ENCODE measurements around the gene SLCO3A1.

The SLCO3A1 gene

DNA sequence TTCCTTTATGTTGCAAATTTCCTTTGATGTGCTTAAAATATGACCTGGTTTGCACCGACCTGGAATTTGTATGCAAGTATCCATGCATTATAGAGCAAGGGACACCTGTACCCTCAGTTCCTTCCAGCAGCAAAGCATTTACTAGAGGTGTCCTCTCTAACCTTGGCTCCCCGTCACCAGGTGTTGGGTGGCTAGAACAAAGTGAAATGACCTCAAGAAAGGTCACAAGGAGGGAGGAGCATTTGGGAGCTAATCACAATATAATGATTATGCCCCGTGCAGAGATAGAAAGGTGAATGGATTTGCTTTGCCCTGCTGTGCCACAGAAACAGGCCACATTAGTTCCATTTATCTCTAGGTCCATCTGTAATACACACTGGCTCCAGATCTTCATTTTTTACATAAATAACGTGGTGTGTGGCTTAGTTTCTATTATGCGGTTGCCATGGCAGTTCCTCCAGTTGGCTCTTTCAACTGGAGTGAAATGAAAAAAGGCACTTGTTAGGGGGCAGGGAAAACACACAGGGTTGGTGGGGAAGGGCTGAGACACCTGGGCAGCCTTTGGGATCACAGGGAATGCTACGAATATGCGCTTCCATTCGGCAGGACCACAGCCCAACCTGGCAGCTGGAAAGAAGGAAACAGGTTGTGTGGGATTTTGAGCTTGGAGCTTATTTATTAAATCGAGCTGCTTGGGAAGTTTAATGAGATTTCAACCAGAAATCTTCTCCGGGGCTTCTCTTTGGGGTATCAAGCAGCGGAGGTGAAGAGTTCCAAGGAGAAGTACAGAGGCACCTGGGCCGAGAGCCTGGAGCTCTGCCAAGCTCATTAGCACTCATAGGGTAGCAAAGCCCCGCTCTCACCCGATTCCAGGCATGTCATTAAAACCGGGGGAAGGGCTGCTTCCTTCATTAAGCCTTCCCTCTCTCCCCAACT lies 306.7 kb downstream of the SLCO3A1 start:
- no peaks in the 10 kb centered on the region for H3K27me3 ChIP-seq (ENCODE audit: insufficient read depth, poor library complexity, severe bottlenecking)
- H3K4me3 ChIP-seq (replicated peaks; ENCODE audit: insufficient read depth, low read length), result no peak overlapping the region
- DNase-seq (ENCODE audit: low read depth in 1 of 2, low spot score in 1 of 2), result no peak
- H3K27ac ChIP-seq (replicated peaks), result no peak overlapping the region
- no peak for TF ChIP-seq SPI1 (IDR thresholded peaks at IDR 0.05; ENCODE audit: borderline replicate concordance, low read depth)
- TF ChIP-seq GABPA (IDR thresholded peaks at IDR 0.05; ENCODE audit: low read depth), result no peak
- TF ChIP-seq, protein P1, sequence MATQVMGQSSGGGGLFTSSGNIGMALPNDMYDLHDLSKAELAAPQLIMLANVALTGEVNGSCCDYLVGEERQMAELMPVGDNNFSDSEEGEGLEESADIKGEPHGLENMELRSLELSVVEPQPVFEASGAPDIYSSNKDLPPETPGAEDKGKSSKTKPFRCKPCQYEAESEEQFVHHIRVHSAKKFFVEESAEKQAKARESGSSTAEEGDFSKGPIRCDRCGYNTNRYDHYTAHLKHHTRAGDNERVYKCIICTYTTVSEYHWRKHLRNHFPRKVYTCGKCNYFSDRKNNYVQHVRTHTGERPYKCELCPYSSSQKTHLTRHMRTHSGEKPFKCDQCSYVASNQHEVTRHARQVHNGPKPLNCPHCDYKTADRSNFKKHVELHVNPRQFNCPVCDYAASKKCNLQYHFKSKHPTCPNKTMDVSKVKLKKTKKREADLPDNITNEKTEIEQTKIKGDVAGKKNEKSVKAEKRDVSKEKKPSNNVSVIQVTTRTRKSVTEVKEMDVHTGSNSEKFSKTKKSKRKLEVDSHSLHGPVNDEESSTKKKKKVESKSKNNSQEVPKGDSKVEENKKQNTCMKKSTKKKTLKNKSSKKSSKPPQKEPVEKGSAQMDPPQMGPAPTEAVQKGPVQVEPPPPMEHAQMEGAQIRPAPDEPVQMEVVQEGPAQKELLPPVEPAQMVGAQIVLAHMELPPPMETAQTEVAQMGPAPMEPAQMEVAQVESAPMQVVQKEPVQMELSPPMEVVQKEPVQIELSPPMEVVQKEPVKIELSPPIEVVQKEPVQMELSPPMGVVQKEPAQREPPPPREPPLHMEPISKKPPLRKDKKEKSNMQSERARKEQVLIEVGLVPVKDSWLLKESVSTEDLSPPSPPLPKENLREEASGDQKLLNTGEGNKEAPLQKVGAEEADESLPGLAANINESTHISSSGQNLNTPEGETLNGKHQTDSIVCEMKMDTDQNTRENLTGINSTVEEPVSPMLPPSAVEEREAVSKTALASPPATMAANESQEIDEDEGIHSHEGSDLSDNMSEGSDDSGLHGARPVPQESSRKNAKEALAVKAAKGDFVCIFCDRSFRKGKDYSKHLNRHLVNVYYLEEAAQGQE (IDR thresholded peaks at IDR 0.05; ENCODE audit: insufficient replicate concordance, low read depth), result no peak
- TF ChIP-seq, protein P2, sequence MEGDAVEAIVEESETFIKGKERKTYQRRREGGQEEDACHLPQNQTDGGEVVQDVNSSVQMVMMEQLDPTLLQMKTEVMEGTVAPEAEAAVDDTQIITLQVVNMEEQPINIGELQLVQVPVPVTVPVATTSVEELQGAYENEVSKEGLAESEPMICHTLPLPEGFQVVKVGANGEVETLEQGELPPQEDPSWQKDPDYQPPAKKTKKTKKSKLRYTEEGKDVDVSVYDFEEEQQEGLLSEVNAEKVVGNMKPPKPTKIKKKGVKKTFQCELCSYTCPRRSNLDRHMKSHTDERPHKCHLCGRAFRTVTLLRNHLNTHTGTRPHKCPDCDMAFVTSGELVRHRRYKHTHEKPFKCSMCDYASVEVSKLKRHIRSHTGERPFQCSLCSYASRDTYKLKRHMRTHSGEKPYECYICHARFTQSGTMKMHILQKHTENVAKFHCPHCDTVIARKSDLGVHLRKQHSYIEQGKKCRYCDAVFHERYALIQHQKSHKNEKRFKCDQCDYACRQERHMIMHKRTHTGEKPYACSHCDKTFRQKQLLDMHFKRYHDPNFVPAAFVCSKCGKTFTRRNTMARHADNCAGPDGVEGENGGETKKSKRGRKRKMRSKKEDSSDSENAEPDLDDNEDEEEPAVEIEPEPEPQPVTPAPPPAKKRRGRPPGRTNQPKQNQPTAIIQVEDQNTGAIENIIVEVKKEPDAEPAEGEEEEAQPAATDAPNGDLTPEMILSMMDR (IDR thresholded peaks at IDR 0.05; ENCODE audit: insufficient read depth, low read length), result no peak
- TF ChIP-seq POLR2AphosphoS5 (IDR thresholded peaks at IDR 0.05; ENCODE audit: low read depth), result no peak

DNA sequence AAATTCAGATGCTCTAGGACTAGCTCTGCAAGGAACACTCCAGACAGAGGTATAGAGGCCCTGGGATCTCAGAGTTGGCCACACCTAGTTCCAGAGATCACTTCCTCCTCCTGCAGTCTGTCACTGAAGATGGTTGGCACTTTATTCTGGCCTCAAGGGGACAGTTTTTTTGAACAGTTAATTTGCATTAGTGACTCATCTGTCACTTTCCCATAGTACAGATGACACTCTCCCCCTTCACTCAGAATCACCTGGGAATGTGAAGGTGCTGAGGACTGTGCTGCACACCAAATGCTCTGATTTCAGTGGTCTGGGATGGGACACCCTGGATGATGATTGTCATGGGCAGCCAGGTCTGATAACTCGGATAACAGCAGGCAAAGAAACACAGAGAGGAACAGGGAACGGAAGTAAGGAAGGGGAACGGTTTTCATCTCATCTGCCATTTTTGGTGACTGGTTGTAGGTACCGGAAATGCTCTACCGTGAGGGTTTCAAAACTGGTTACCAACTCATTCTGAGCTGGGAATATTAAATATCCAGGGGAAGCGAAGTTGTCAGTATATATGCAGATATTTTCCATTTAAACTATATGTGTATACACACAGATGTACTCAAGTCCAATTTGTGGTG lies 307.6 kb downstream of the SLCO3A1 start:
- H3K4me3 ChIP-seq (replicated peaks; ENCODE audit: insufficient read depth, low read length), result no peak overlapping the region
- TF ChIP-seq, protein P1 (IDR thresholded peaks at IDR 0.05; ENCODE audit: insufficient replicate concordance, low read depth), result no peak
- TF ChIP-seq, protein P2 (IDR thresholded peaks at IDR 0.05; ENCODE audit: insufficient read depth, low read length), result no peak
- TF ChIP-seq POLR2AphosphoS5 (IDR thresholded peaks at IDR 0.05; ENCODE audit: low read depth), result no peak
- TF ChIP-seq SPI1 (IDR thresholded peaks at IDR 0.05; ENCODE audit: borderline replicate concordance, low read depth), result no peak
- TF ChIP-seq GABPA (IDR thresholded peaks at IDR 0.05; ENCODE audit: low read depth), result no peak
- H3K27ac ChIP-seq (replicated peaks), result no peak overlapping the region
- no peak for DNase-seq (ENCODE audit: low read depth in 1 of 2, low spot score in 1 of 2)
- H3K27me3 ChIP-seq (ENCODE audit: insufficient read depth, poor library complexity, severe bottlenecking), result no peaks in the 10 kb centered on the region

DNA sequence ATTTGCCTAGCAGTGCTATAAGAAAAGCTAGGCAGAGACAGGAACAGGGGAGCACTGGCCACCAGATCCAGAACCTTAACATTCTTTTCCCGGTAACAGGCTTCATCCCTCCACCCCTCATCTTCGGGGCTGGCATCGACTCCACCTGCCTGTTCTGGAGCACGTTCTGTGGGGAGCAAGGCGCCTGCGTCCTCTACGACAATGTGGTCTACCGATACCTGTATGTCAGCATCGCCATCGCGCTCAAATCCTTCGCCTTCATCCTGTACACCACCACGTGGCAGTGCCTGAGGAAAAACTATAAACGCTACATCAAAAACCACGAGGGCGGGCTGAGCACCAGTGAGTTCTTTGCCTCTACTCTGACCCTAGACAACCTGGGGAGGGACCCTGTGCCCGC lies 309.1 kb downstream of the SLCO3A1 start:
- DNase-seq (ENCODE audit: low read depth in 1 of 2, low spot score in 1 of 2), result no peak
- Histone ChIP-seq H3K4me3 (replicated peaks; ENCODE audit: insufficient read depth, low read length) (no peak overlapping the region), H3K27ac (replicated peaks) (no peak overlapping the region), H3K27me3 (ENCODE audit: insufficient read depth, poor library complexity, severe bottlenecking) (no peaks in the 10 kb centered on the region)
- TF ChIP-seq, protein P2 (IDR thresholded peaks at IDR 0.05; ENCODE audit: insufficient read depth, low read length), result no peak
- TF ChIP-seq POLR2AphosphoS5 (IDR thresholded peaks at IDR 0.05; ENCODE audit: low read depth) (no peak), SPI1 (IDR thresholded peaks at IDR 0.05; ENCODE audit: borderline replicate concordance, low read depth) (no peak), GABPA (IDR thresholded peaks at IDR 0.05; ENCODE audit: low read depth) (no peak)
- TF ChIP-seq, protein P1 (IDR thresholded peaks at IDR 0.05; ENCODE audit: insufficient replicate concordance, low read depth), result no peak

Data from HL-60 (cell line).